ENCODE measurements around the gene LRIT3.
"Not testable (repeated sequence)": the region's sequence is repeated elsewhere in the genome, so short reads cannot be mapped to it uniquely, and the experiment has no call there.

DNA sequence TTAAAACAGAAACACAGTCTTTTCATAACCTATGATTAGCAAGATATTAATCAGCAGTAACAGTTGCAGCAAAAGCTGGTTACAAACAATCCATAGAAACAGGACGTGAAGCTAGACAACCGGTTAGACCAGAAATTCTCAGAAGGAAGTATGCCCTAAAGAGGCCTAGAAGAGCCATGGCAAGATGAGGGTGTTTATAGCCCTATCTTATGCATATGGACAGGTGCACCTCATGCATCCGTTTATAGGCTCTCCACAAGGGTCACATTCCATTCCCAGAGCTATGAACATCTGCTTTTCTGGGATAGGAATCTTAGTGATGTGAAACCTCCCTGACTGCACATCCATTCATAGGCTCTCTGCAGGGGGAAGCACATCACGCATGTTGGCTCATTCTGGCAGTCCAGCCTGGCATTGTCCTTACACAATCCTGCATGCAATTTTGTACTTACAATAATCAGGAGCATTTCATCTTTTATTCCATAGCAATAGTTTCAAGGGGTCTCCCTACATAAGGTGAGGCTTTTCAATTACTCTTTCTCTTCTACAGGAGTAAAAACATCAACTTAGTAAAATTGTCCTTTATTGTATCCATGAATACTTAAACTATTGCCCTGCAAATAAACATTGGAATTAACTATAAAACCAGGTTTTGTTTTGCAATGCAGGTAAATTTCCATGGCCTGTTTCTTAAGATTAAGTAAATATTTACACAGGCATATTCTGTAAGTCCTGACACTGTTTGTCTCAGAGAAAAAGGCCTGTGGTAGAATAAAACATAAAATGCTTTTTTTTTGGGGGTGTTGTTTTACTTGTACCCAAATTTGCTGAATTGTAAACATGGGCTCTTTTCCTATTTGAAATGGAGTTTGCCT, 11.8 kb downstream of the LRIT3 start:
- TF ChIP-seq, protein P1, sequence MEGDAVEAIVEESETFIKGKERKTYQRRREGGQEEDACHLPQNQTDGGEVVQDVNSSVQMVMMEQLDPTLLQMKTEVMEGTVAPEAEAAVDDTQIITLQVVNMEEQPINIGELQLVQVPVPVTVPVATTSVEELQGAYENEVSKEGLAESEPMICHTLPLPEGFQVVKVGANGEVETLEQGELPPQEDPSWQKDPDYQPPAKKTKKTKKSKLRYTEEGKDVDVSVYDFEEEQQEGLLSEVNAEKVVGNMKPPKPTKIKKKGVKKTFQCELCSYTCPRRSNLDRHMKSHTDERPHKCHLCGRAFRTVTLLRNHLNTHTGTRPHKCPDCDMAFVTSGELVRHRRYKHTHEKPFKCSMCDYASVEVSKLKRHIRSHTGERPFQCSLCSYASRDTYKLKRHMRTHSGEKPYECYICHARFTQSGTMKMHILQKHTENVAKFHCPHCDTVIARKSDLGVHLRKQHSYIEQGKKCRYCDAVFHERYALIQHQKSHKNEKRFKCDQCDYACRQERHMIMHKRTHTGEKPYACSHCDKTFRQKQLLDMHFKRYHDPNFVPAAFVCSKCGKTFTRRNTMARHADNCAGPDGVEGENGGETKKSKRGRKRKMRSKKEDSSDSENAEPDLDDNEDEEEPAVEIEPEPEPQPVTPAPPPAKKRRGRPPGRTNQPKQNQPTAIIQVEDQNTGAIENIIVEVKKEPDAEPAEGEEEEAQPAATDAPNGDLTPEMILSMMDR (IDR thresholded peaks at IDR 0.05; ENCODE audit: control extremely low read depth in 1 of 3, insufficient read depth in 1 of 3, low read depth in 1 of 3, low read length in 3 of 3), result not testable (repeated sequence)
- not testable (repeated sequence) for TF ChIP-seq TAF1 (IDR thresholded peaks at IDR 0.05; ENCODE audit: low read depth, low read length); GTF2F1 (IDR thresholded peaks at IDR 0.05; ENCODE audit: borderline replicate concordance, low read depth, low read length); POLR2A (IDR thresholded peaks at IDR 0.05; ENCODE audit: control extremely low read depth in 1 of 2, low read depth in 2 of 2, low read length in 2 of 2)
- TF ChIP-seq, protein P2, sequence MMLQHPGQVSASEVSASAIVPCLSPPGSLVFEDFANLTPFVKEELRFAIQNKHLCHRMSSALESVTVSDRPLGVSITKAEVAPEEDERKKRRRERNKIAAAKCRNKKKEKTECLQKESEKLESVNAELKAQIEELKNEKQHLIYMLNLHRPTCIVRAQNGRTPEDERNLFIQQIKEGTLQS (IDR thresholded peaks at IDR 0.05; ENCODE audit: insufficient read depth, low read depth, low read length), result not testable (repeated sequence)
- TF ChIP-seq, protein P3, sequence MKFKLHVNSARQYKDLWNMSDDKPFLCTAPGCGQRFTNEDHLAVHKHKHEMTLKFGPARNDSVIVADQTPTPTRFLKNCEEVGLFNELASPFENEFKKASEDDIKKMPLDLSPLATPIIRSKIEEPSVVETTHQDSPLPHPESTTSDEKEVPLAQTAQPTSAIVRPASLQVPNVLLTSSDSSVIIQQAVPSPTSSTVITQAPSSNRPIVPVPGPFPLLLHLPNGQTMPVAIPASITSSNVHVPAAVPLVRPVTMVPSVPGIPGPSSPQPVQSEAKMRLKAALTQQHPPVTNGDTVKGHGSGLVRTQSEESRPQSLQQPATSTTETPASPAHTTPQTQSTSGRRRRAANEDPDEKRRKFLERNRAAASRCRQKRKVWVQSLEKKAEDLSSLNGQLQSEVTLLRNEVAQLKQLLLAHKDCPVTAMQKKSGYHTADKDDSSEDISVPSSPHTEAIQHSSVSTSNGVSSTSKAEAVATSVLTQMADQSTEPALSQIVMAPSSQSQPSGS (IDR thresholded peaks at IDR 0.05; ENCODE audit: low read length), result not testable (repeated sequence)

Data from H1 (cell line).